HG03571 (cell line): ENCODE measurements around the gene KLHL25.

Experiments used
- ATAC-seq: cut with Tn5 transposase; IDR thresholded peaks from one replicate; pipeline ENCODE4 v1.9.1; 2021; ENCODE audit not compliant: unreplicated experiment

KLHL25 gene

GRCh38 chr15:85722374-85723152, 72.2 kb downstream of the KLHL25 start:
- no peak for ATAC-seq

- ATAC-seq, result no peak
Measured at GRCh38 chr15:85718981-85719380, 75.7 kb downstream of the KLHL25 start.

GRCh38 chr15:85718271-85718971, 76.3 kb downstream of the KLHL25 start:
- ATAC-seq, result peak; percentile 63

GRCh38 chr15:85717212-85717611, 77.5 kb downstream of the KLHL25 start:
- ATAC-seq, result no peak

GRCh38 chr15:85716261-85716660, 78.5 kb downstream of the KLHL25 start:
- ATAC-seq, result no peak

- ATAC-seq, result no peak
Measured at GRCh38 chr15:85711580-85712192, 83.0 kb downstream of the KLHL25 start.

GRCh38 chr15:85710340-85710842, 84.3 kb downstream of the KLHL25 start:
- peak; percentile 58 for ATAC-seq
